ENCODE measurements around the gene DENND2A. TPM values are rescaled to one million over a fixed set of nuclear protein-coding genes. Genes with fewer than 3 reads are reported as not detected.

The DENND2A gene
- total and polyA plus RNA-seq, 2 experiments from 2014 or later = 6.7 to 8.4 TPM

DNA sequence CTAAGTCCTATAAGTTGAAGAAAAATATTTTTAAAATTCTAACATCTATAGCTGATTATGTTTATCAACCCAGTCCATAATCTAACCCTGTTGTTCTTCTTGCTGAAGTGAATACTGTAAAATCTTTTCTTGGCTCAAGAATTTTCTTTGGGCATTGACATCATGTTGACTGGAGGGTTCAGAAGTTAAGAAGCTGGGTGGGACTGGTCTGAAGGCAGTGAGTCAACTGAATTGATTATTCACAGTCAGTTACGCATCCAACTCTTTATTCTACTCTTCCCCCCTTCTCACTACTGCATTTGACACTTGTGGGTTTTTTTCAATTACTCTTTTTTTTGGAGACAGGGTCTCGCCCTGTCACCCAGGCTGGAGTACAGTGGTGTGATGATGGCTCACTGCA, 31.0 kb downstream of the DENND2A start:
- Histone ChIP-seq H3K9me2 (replicated peaks; ENCODE audit: insufficient read depth) (no peaks in the 10 kb centered on the region), H3K4me1 (ENCODE audit: insufficient read depth) (no peaks in the 10 kb centered on the region), H3K9me3 (ENCODE audit: low read depth) (no peaks in the 10 kb centered on the region), H2AFZ (no peak overlapping the region), H3K4me2 (no peak overlapping the region), H3K36me3 (replicated peaks; ENCODE audit: insufficient read depth, low read depth) (no peaks in the 10 kb centered on the region), H3K79me2 (no peaks in the 10 kb centered on the region), H3K4me3 (no peak overlapping the region), H4K20me1 (ENCODE audit: insufficient read depth, poor library complexity, severe bottlenecking) (no peaks in the 10 kb centered on the region), H3K27ac (no peak overlapping the region), H3K27me3 (no peaks in the 10 kb centered on the region)
- 89% methylated on average over 2 of the region's 2 CpGs for WGBS (ENCODE audit: low lambda C conversion rate, missing lambda C conversion rate)
- TF ChIP-seq EZH2 (IDR thresholded peaks at IDR 0.05; ENCODE audit: borderline replicate concordance) = no peak
- TF ChIP-seq, protein P1, sequence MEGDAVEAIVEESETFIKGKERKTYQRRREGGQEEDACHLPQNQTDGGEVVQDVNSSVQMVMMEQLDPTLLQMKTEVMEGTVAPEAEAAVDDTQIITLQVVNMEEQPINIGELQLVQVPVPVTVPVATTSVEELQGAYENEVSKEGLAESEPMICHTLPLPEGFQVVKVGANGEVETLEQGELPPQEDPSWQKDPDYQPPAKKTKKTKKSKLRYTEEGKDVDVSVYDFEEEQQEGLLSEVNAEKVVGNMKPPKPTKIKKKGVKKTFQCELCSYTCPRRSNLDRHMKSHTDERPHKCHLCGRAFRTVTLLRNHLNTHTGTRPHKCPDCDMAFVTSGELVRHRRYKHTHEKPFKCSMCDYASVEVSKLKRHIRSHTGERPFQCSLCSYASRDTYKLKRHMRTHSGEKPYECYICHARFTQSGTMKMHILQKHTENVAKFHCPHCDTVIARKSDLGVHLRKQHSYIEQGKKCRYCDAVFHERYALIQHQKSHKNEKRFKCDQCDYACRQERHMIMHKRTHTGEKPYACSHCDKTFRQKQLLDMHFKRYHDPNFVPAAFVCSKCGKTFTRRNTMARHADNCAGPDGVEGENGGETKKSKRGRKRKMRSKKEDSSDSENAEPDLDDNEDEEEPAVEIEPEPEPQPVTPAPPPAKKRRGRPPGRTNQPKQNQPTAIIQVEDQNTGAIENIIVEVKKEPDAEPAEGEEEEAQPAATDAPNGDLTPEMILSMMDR (IDR thresholded peaks at IDR 0.05; ENCODE audit: poor library complexity) = no peak
- no peak for DNase-seq (ENCODE audit: low spot score)

DNA sequence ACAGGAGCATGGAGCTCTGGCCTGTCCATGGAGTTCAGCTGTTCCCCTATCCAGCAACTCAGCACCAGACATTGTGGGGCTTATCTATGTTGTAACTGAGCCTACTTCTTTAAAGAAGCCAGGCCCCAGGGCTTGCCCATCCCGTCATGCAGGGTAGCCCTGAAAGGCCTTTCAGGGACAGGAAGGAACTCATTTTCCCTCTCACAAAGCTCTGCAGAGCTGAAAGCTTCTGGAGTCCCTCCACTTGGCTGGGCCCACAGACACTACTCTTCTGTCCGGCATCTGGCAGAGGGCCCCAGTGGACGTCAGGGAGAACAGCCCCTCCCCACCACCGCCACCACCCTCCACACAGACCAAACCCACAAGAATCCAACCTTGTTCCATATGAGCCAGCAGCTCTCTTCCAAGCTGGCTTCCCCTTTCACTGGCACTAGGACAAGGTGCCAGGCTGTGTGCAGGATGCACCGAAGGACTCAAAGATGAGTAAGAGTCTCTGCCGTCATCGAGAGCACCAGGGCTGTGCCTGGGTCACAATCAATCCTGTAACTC, 33.1 kb downstream of the DENND2A start:
- Histone ChIP-seq H3K27ac (no peak overlapping the region), H3K27me3 (no peaks in the 10 kb centered on the region), H3K9me3 (ENCODE audit: low read depth) (no peaks in the 10 kb centered on the region), H3K9me2 (replicated peaks; ENCODE audit: insufficient read depth) (no peaks in the 10 kb centered on the region), H3K4me3 (no peak overlapping the region), H4K20me1 (ENCODE audit: insufficient read depth, poor library complexity, severe bottlenecking) (no peaks in the 10 kb centered on the region), H3K4me2 (no peak overlapping the region), H3K79me2 (no peaks in the 10 kb centered on the region), H3K36me3 (replicated peaks; ENCODE audit: insufficient read depth, low read depth) (no peaks in the 10 kb centered on the region), H3K4me1 (ENCODE audit: insufficient read depth) (no peaks in the 10 kb centered on the region), H2AFZ (no peak overlapping the region)
- WGBS (ENCODE audit: low lambda C conversion rate, missing lambda C conversion rate) = 67% methylated on average over 7 of the region's 7 CpGs
- peak; percentile 32 for DNase-seq (ENCODE audit: low spot score)
- TF ChIP-seq EZH2 (IDR thresholded peaks at IDR 0.05; ENCODE audit: borderline replicate concordance) (no peak), EZH2phosphoT487 (IDR thresholded peaks at IDR 0.05; ENCODE audit: low read depth, severe bottlenecking, unreplicated experiment) (no peak)
- TF ChIP-seq, protein P1 (IDR thresholded peaks at IDR 0.05; ENCODE audit: poor library complexity) = no peak

DNA sequence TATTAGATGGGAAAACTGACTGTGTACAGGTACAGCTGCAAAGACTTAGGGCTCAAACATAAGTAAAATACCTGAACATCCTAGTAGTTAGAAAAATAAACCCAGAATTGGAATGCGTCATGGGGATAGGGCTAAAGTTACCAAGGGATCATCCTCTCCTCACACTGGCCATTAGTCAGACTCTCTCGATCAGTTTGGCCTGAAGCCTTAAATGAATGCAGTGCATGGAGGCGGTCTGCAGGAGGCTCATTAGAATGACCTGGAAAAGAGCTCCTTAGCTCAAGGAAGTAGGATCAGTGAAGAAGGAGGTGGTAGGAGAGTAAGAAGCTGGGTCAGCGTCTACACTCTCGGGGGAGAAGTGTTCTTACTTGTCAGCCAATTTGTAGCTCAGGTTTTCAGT, 35.3 kb downstream of the DENND2A start:
- TF ChIP-seq, protein P1 (IDR thresholded peaks at IDR 0.05; ENCODE audit: poor library complexity) = no peak
- no peak for TF ChIP-seq EZH2 (IDR thresholded peaks at IDR 0.05; ENCODE audit: borderline replicate concordance)
- TF ChIP-seq EZH2phosphoT487 (IDR thresholded peaks at IDR 0.05; ENCODE audit: low read depth, severe bottlenecking, unreplicated experiment) = no peak
- no peaks in the 10 kb centered on the region for H3K9me3 ChIP-seq (ENCODE audit: low read depth)
- no peaks in the 10 kb centered on the region for H3K79me2 ChIP-seq
- H3K9me2 ChIP-seq (replicated peaks; ENCODE audit: insufficient read depth) = no peaks in the 10 kb centered on the region
- no peaks in the 10 kb centered on the region for H3K27me3 ChIP-seq
- WGBS (ENCODE audit: low lambda C conversion rate, missing lambda C conversion rate) = 85% methylated on average over 5 of the region's 5 CpGs
- no peaks in the 10 kb centered on the region for H3K36me3 ChIP-seq (replicated peaks; ENCODE audit: insufficient read depth, low read depth)
- no peak overlapping the region for H3K4me3 ChIP-seq
- no peaks in the 10 kb centered on the region for H4K20me1 ChIP-seq (ENCODE audit: insufficient read depth, poor library complexity, severe bottlenecking)
- no peak overlapping the region for H3K4me2 ChIP-seq
- no peaks in the 10 kb centered on the region for H3K4me1 ChIP-seq (ENCODE audit: insufficient read depth)
- no peak for DNase-seq (ENCODE audit: low spot score)
- H2AFZ ChIP-seq = no peak overlapping the region
- H3K27ac ChIP-seq = no peak overlapping the region

DNA sequence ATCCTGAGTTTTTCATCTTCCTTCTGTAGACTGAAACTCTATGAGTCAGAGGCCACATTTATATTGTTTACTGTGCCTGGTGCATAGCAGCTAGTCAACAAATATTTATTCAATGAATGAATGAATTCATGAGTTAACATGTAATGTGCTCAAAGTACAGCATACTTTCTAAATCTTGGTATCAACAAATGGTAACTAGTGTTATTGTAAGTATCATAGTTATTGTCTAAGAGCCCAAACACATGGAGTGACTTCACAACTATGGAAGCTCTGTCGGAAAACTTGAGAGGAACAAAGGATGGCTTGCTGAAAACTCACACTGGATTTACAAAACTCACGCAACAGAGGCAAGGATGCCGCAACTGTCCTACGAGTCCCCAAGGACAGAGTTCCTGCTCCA, 35.9 kb downstream of the DENND2A start:
- H3K4me3 ChIP-seq = no peak overlapping the region
- TF ChIP-seq, protein P1 (IDR thresholded peaks at IDR 0.05; ENCODE audit: poor library complexity) = no peak
- TF ChIP-seq EZH2 (IDR thresholded peaks at IDR 0.05; ENCODE audit: borderline replicate concordance) (no peak), EZH2phosphoT487 (IDR thresholded peaks at IDR 0.05; ENCODE audit: low read depth, severe bottlenecking, unreplicated experiment) (no peak)
- no peaks in the 10 kb centered on the region for H3K79me2 ChIP-seq
- H2AFZ ChIP-seq = no peak overlapping the region
- DNase-seq (ENCODE audit: low spot score) = no peak
- H3K27me3 ChIP-seq = no peaks in the 10 kb centered on the region
- H3K27ac ChIP-seq = no peak overlapping the region
- 90% methylated on average over 4 of the region's 4 CpGs for WGBS (ENCODE audit: low lambda C conversion rate, missing lambda C conversion rate)
- H3K9me3 ChIP-seq (ENCODE audit: low read depth) = no peaks in the 10 kb centered on the region
- no peaks in the 10 kb centered on the region for H3K9me2 ChIP-seq (replicated peaks; ENCODE audit: insufficient read depth)
- H3K4me1 ChIP-seq (ENCODE audit: insufficient read depth) = no peaks in the 10 kb centered on the region
- H3K36me3 ChIP-seq (replicated peaks; ENCODE audit: insufficient read depth, low read depth) = no peaks in the 10 kb centered on the region
- no peak overlapping the region for H3K4me2 ChIP-seq
- no peaks in the 10 kb centered on the region for H4K20me1 ChIP-seq (ENCODE audit: insufficient read depth, poor library complexity, severe bottlenecking)

Measured in hepatocyte (in vitro differentiated cells).